Heart right ventricle (tissue), 16 donors: Measurements from ENCODE around the gene PODXL. TPM values are rescaled to one million over a fixed set of nuclear protein-coding genes. Genes with fewer than 3 reads are reported as not detected.

Experiments used
- ATAC-seq, 8 donors: fragments of 200-7000 bp; cut with Tn5 transposase; one replicate each; pipeline ENCODE4 v1.9.1; 2020; ENCODE audit warnings: mild to moderate bottlenecking in 8 of 8, moderate library complexity in 8 of 8, moderate number of reproducible peaks in 1 of 8
- DNase-seq, 2 donors: peaks; one replicate each; pipeline ENCODE4 v3.0.0-alpha.2; 2020
- H3K27ac ChIP-seq, 10 donors: fragments of 200-600 bp; sonication (generic) in 2 of 10; one replicate each; pipeline versions ENCODE4 v1.5.0 to v1.8.0; 2020 to 2022; ENCODE audit warnings: mild to moderate bottlenecking in 3 of 10
- H3K27me3 ChIP-seq, 7 donors: fragments of 200-600 bp; one replicate each; pipeline ENCODE4 v1.8.0; 2021 to 2022; ENCODE audit warnings: mild to moderate bottlenecking in 2 of 7
- H3K36me3 ChIP-seq, 9 donors: fragments of 200-600 bp; sonication (generic) in 1 of 9; one replicate each; pipeline versions ENCODE4 v1.5.0 to v1.8.0; 2020 to 2022; ENCODE audit warnings: mild to moderate bottlenecking in 2 of 9
- H3K4me1 ChIP-seq, 9 donors: fragments of 200-600 bp; sonication (generic) in 1 of 9; one replicate each; pipeline versions ENCODE4 v1.5.0 to v1.8.0; 2020 to 2022; ENCODE audit warnings: mild to moderate bottlenecking in 4 of 9
- H3K4me3 ChIP-seq, 10 donors: fragments of 200-600 bp; sonication (generic) in 2 of 10; one replicate each; pipeline versions ENCODE4 v1.5.0 to v1.8.0; 2020 to 2022; ENCODE audit warnings: mild to moderate bottlenecking in 7 of 10, moderate library complexity in 2 of 10
- H3K9me3 ChIP-seq, 11 donors: fragments of 200-600 bp in 10 of 11; sonication (generic) in 2 of 11; one replicate each; pipeline versions ENCODE4 v1.5.0 to v1.8.0; 2013 to 2022; ENCODE audit warnings: mild to moderate bottlenecking in 2 of 11, control low read depth in 1 of 11, moderate library complexity in 1 of 11
- CTCF ChIP-seq, 9 donors: fragments of 200-600 bp; sonication (generic) in 2 of 9; IDR thresholded peaks; one replicate each; pipeline versions ENCODE4 v1.5.0 to v1.8.0; 2021 to 2022; ENCODE audit warnings: antibody characterized with exemption in 9 of 9, mild to moderate bottlenecking in 5 of 9, moderate library complexity in 1 of 9
- WGBS, 2 donors: extraction: QIAGEN DNeasy Blood & Tissue Kit; methylation state at CpG; one replicate each; pipeline ENCODE4 v1.1.7; 2013; ENCODE audit warnings: inconsistent platforms in 1 of 2; 5-methylcytosine and 5-hydroxymethylcytosine counted together
- intact Hi-C, 10 donors: fragments of 100-400 bp; cut with DNase I; formaldehyde crosslinking; loops; one replicate each; pipeline versions ENCODE4 v1.11.1 to v1.14.2; 2022
- polyA plus RNA-seq, 2 donors: library from polyadenylated mRNA; stranded (reverse); fragments of 200-250 nt; gene quantifications; one replicate each; pipeline ENCODE4 v1.2.3, GENCODE V29; 2013
- total RNA-seq, 10 donors: library from RNA; stranded (reverse); fragmentation: NEBNext Ultra II Directional in 3 of 10; extraction: Animal tissue kit (Norgen Biotek cat#: 25700) in 3 of 10; gene quantifications; one replicate each; pipeline versions ENCODE4 v1.2.1 to v1.2.4, GENCODE V29; 2021 to 2023
- donor health status: Arrhythmogenic right ventricular cardiomyopathy.
- donor health status: ischemic (EF 13 %, LVEDD 7.1; RV severe dilation, severe dysfunction).
- donor health status: healthy with polysubstance abuse.
- donor health status: DM: no; HTN: yes; CAD: no.
- donor health status: DM: no; HTN: no; CAD: no.
- donor health status: ischemic (EF 25% LVEDD 6.9; RV normal size, moderate dysfunction).
- donor health status: ischemic (EF 25% LVEDD 5.7; RV mildly dilated, moderate dysfunction).
- donor health status: healthy.
- donor health status: DM: yes; HTN: yes; CAD: no.
- donor health status: Ischemic cardiomyopathy.
- donor health status: ischemic (EF 35%, LVEDD 5.7; RV mildly dilated, moderate dysfunction).
- donor health status: nonischemic (EF 11% LVEDD 7.7; RV severe dilation, severe dysfunction).
- donor health status: DM: yes; HTN: yes; CAD: no.
- donor health status: PGD.
- donor health status: ischemic (EF 29% LVEDD 5.4; RV normal size, mild dysfunction).
- donor health status: nonischemic (EF 23%, LVEDD 6.1; RV moderate dilation, normal function).

The PODXL gene
- total and polyA plus RNA-seq, 12 donors: 34.4 to 162 (median 65.2) TPM

GRCh38 chr7:131456338-131456737 is 100.1 kb downstream of the PODXL start:
- 96 to 100% methylated on average over 3 of the region's 3 CpGs for WGBS, 2 donors
- intact Hi-C loops: no loop called here
- TF ChIP-seq CTCF (IDR thresholded peaks at IDR 0.05): no peak

GRCh38 chr7:131455546-131455945 is 100.9 kb downstream of the PODXL start:
- H3K27me3 ChIP-seq: no peaks in the 10 kb centered on the region
- ATAC-seq: no peak
- no peak for DNase-seq
- TF ChIP-seq CTCF (IDR thresholded peaks at IDR 0.05): no peak
- H3K9me3 ChIP-seq: no peaks in the 10 kb centered on the region
- peaks cover 0 to 5% (median 0%) of the 10 kb centered on the region in 9 donors for H3K4me1 ChIP-seq
- peaks cover 0 to 55% (median 0%) of the 10 kb centered on the region in 9 donors for H3K36me3 ChIP-seq
- no peak overlapping the region for H3K27ac ChIP-seq
- 82 to 85% methylated on average over 7 of the region's 7 CpGs for WGBS, 2 donors
- intact Hi-C loops: no loop called here
- no peak overlapping the region for H3K4me3 ChIP-seq

More at GRCh38 chr7:131456338-131456737, 100.1 kb downstream of the PODXL start:
- ATAC-seq (no peak), DNase-seq (no peak)
- H3K27ac ChIP-seq: no peak overlapping the region
- no peaks in the 10 kb centered on the region for H3K27me3 ChIP-seq
- peaks cover 0 to 5% (median 0%) of the 10 kb centered on the region in 9 donors for H3K4me1 ChIP-seq
- H3K9me3 ChIP-seq: no peaks in the 10 kb centered on the region
- no peak overlapping the region for H3K4me3 ChIP-seq
- peaks cover 0 to 60% (median 0%) of the 10 kb centered on the region in 9 donors for H3K36me3 ChIP-seq

GRCh38 chr7:131455001-131455400 is 101.4 kb downstream of the PODXL start:
- peaks cover 0 to 5% (median 0%) of the 10 kb centered on the region in 9 donors for H3K4me1 ChIP-seq
- no peak overlapping the region for H3K4me3 ChIP-seq
- TF ChIP-seq CTCF (IDR thresholded peaks at IDR 0.05): no peak
- H3K27ac ChIP-seq: no peak overlapping the region
- H3K36me3 ChIP-seq: peaks cover 0 to 56% (median 0%) of the 10 kb centered on the region in 9 donors
- 76 to 82% methylated on average over 2 of the region's 2 CpGs for WGBS, 2 donors
- intact Hi-C loops: no loop called here
- no peaks in the 10 kb centered on the region for H3K27me3 ChIP-seq
- no peak for DNase-seq
- H3K9me3 ChIP-seq: no peaks in the 10 kb centered on the region
- ATAC-seq: no peak

GRCh38 chr7:131454498-131454897 is 101.9 kb downstream of the PODXL start:
- no peak overlapping the region for H3K27ac ChIP-seq
- ATAC-seq (no peak), DNase-seq (no peak)
- no peak for TF ChIP-seq CTCF (IDR thresholded peaks at IDR 0.05)
- WGBS, 2 donors: 98 to 100% methylated on average over 1 of the region's 1 CpG
- intact Hi-C loops: no loop called here
- no peaks in the 10 kb centered on the region for H3K27me3 ChIP-seq
- H3K4me1 ChIP-seq: peaks cover 0 to 5% (median 0%) of the 10 kb centered on the region in 9 donors
- peaks cover 0 to 61% (median 0%) of the 10 kb centered on the region in 9 donors for H3K36me3 ChIP-seq
- no peaks in the 10 kb centered on the region for H3K9me3 ChIP-seq
- H3K4me3 ChIP-seq: no peak overlapping the region

Other genes with a start within 250 kb of the PODXL start
- 10 to 100 TPM; 34.3 to 48.2 (median 44.8) TPM for gene MKLN1, start 228.8 kb downstream of the PODXL start, total RNA-seq
- 10 to 100 TPM in 1 of 2 donors, 1 to 10 TPM in 1; 9.5 to 22.8 TPM for gene MKLN1, start 228.8 kb downstream of the PODXL start, polyA plus RNA-seq